CD4-positive, alpha-beta T cell (primary cell): ENCODE data around the gene SYCN. TPM values are rescaled to one million over a fixed set of nuclear protein-coding genes. Genes with fewer than 3 reads are reported as not detected.

ENCODE experiments used
- ATAC-seq: fragments of 200-7000 bp; cut with Tn5 transposase; one replicate; pipeline ENCODE4 v1.10.0; 2022; ENCODE audit warnings: mild to moderate bottlenecking; ENCODE audit not compliant: poor library complexity
- CTCF ChIA-PET: fragments of 350-600 bp; sonication (Branson Sonifier 250); formaldehyde crosslinking; loops from one replicate; lab custom pipeline; 2021; ENCODE audit warnings: antibody characterized with exemption, inconsistent platforms; lab: Charles Lee
- POLR2A ChIA-PET: fragments of 350-600 bp; sonication (Branson Sonifier 250); formaldehyde crosslinking; loops from one replicate; lab custom pipeline; 2021; ENCODE audit warnings: antibody characterized with exemption, inconsistent platforms; lab: Charles Lee
- DNase-seq, 14 experiments: peaks; one replicate each; pipeline ENCODE4 v3.0.0-alpha.2; 2013 to 2020; ENCODE audit warnings: mixed read lengths in 2 of 14
- H3K27ac ChIP-seq, 2 donors: one replicate each; pipeline versions ENCODE4 v1.5.1 to v1.7.0; 2013; ENCODE audit warnings: low read length in 2 of 2, low read depth in 1 of 2, mild to moderate bottlenecking in 1 of 2
- H3K27me3 ChIP-seq, 2 experiments: 1 replicate in 1 of 2; 2 replicates in 1 of 2; pipeline versions ENCODE4 v1.6.1 to v1.7.0; 2013; ENCODE audit warnings: low read length in 2 of 2, control low read depth in 1 of 2, mild to moderate bottlenecking in 1 of 2, moderate library complexity in 1 of 2; ENCODE audit not compliant: insufficient read depth in 2 of 2, control insufficient read depth in 1 of 2
- H3K36me3 ChIP-seq: one replicate; pipeline ENCODE4 v1.6.1; 2013; ENCODE audit warnings: low read length, control low read depth; ENCODE audit not compliant: insufficient read depth
- H3K4me1 ChIP-seq: one replicate; pipeline ENCODE4 v1.6.1; 2013; ENCODE audit warnings: low read length, control low read depth; ENCODE audit not compliant: insufficient read depth
- H3K4me3 ChIP-seq: one replicate; pipeline ENCODE4 v1.5.1; 2013; ENCODE audit warnings: mild to moderate bottlenecking, low read length, moderate library complexity
- H3K9me3 ChIP-seq, 2 experiments: 1 replicate in 1 of 2; 2 replicates in 1 of 2; pipeline versions ENCODE4 v1.6.1 to v1.7.0; 2013; ENCODE audit warnings: low read length in 2 of 2, mild to moderate bottlenecking in 2 of 2, control low read depth in 1 of 2, moderate library complexity in 1 of 2; ENCODE audit not compliant: control insufficient read depth in 1 of 2, insufficient read depth in 1 of 2
- H3K27ac Mint-ChIP-seq: one replicate; pipeline ENCODE4 v1.8.0; 2020; ENCODE audit warnings: mixed read lengths
- H3K27me3 Mint-ChIP-seq: one replicate; pipeline ENCODE4 v1.8.0; 2021; ENCODE audit warnings: mixed read lengths
- H3K36me3 Mint-ChIP-seq: one replicate; pipeline ENCODE4 v1.8.0; 2021; ENCODE audit warnings: low read depth, mixed read lengths
- H3K4me1 Mint-ChIP-seq: one replicate; pipeline ENCODE4 v1.8.0; 2021; ENCODE audit warnings: low read depth, mixed read lengths
- H3K4me3 Mint-ChIP-seq: one replicate; pipeline ENCODE4 v1.8.0; 2020; ENCODE audit warnings: mild to moderate bottlenecking, mixed read lengths
- H3K9me3 Mint-ChIP-seq: one replicate; pipeline ENCODE4 v1.8.0; 2020; ENCODE audit warnings: mixed read lengths
- CTCF ChIP-seq: fragments of 200-600 bp; IDR thresholded peaks from one replicate; pipeline ENCODE4 v1.8.0; 2022; ENCODE audit warnings: antibody characterized with exemption, mild to moderate bottlenecking
- intact Hi-C, 2 experiments: fragments of 100-400 bp; cut with DNase I in 1 of 2; cut with micrococcal nuclease in 1 of 2; formaldehyde crosslinking; loops; one replicate each; pipeline versions ENCODE4 v1.15.1 to v1.9.0; 2023 to 2025; cut with DNase I, micrococcal nuclease
- total RNA-seq, 174 experiments: library from RNA in 2 of 174; stranded (reverse) in 2 of 174; gene quantifications; one replicate each; pipeline ENCODE4 v1.2.3 and lab custom pipeline; 2021 to 2026

The SYCN gene
- total RNA-seq, 2 experiments from 2014 or later = not detected

- Histone ChIP-seq H3K36me3 (peaks cover 25% of the 10 kb centered on the region), H3K9me3 (no peaks in the 10 kb centered on the region), H3K27me3 (no peaks in the 10 kb centered on the region), H3K4me1 (no peaks in the 10 kb centered on the region), H3K4me3 (no peak overlapping the region), H3K27ac (no peak overlapping the region)
- Mint-ChIP-seq H3K27ac (no peak overlapping the region), H3K27me3 (no peaks in the 10 kb centered on the region), H3K4me3 (no peak overlapping the region), H3K4me1 (peaks cover under 1% of the 10 kb centered on the region), H3K36me3 (peaks cover 20% of the 10 kb centered on the region), H3K9me3 (no peaks in the 10 kb centered on the region)
- no peak for TF ChIP-seq CTCF
- ATAC-seq = no peak
- intact Hi-C loops = no loop called here
- ChIA-PET CTCF (no interaction called here), POLR2A (no interaction called here)
- DNase-seq = no peak
Measured at GRCh38 chr19:39167461-39168257, 36.4 kb downstream of the SYCN start.

- no peak for TF ChIP-seq CTCF
- no peaks in the 10 kb centered on the region for H3K27me3 Mint-ChIP-seq
- CTCF ChIA-PET = interaction anchor here (0.6 kb wide), 1 partner anchor 384 kb away, joined by 3 read pairs; no protein-coding TSS in a partner anchor
Measured at GRCh38 chr19:39166571-39167391, 37.3 kb downstream of the SYCN start.

GRCh38 chr19:39165857-39166256, 38.2 kb downstream of the SYCN start:
- TF ChIP-seq CTCF = no peak
- H3K4me1 Mint-ChIP-seq = peaks cover 5% of the 10 kb centered on the region

More at GRCh38 chr19:39166571-39167391, 37.3 kb downstream of the SYCN start:
- Mint-ChIP-seq H3K27ac (no peak overlapping the region), H3K4me1 (peaks cover 4% of the 10 kb centered on the region), H3K4me3 (no peak overlapping the region), H3K9me3 (no peaks in the 10 kb centered on the region), H3K36me3 (peaks cover 20% of the 10 kb centered on the region)
- no peaks in the 10 kb centered on the region for H3K27me3 ChIP-seq
- H3K27ac ChIP-seq = no peak overlapping the region
- POLR2A ChIA-PET = no interaction called here
- no peak for ATAC-seq
- intact Hi-C loops = no loop called here
- H3K9me3 ChIP-seq = no peaks in the 10 kb centered on the region
- H3K4me1 ChIP-seq = no peaks in the 10 kb centered on the region
- peaks cover 21% of the 10 kb centered on the region for H3K36me3 ChIP-seq
- H3K4me3 ChIP-seq = no peak overlapping the region
- no peak for DNase-seq

More at GRCh38 chr19:39165857-39166256, 38.2 kb downstream of the SYCN start:
- no peak for ATAC-seq
- intact Hi-C loops = no loop called here
- no peak overlapping the region for H3K4me3 ChIP-seq
- CTCF ChIA-PET = no interaction called here
- Mint-ChIP-seq H3K4me3 (no peak overlapping the region), H3K9me3 (no peaks in the 10 kb centered on the region), H3K27ac (no peak overlapping the region), H3K36me3 (peaks cover 16% of the 10 kb centered on the region), H3K27me3 (no peaks in the 10 kb centered on the region)
- H3K4me1 ChIP-seq = no peaks in the 10 kb centered on the region
- POLR2A ChIA-PET = no interaction called here
- no peak overlapping the region for H3K27ac ChIP-seq
- H3K27me3 ChIP-seq = no peaks in the 10 kb centered on the region
- DNase-seq = no peak
- H3K9me3 ChIP-seq = no peaks in the 10 kb centered on the region
- peaks cover 13% of the 10 kb centered on the region for H3K36me3 ChIP-seq
